T-helper 17 cell (primary cell): ENCODE measurements around the gene CALY. TPM values are rescaled to one million over a fixed set of nuclear protein-coding genes. Genes with fewer than 3 reads are reported as not detected.

Source experiments
- ATAC-seq: fragments of 150-1000 bp; cut with Tn5 transposase; 2 replicates; pipeline ENCODE4 v1.10.0; 2021; ENCODE audit warnings: mild to moderate bottlenecking, moderate library complexity
- DNase-seq, 3 donors: peaks; one replicate each; pipeline versions ENCODE4 v3.0.0 to v3.0.0-alpha.2; 2020 to 2021
- H3K9me3 ChIP-seq: one replicate; pipeline ENCODE4 v1.7.0; 2013; ENCODE audit warnings: low read length, mild to moderate bottlenecking; ENCODE audit not compliant: control insufficient read depth, poor library complexity, severe bottlenecking
- H3K27ac Mint-ChIP-seq: one replicate; pipeline ENCODE4 v1.8.0; 2022; ENCODE audit warnings: mild to moderate bottlenecking, moderate library complexity, mixed read lengths
- H3K27me3 Mint-ChIP-seq: one replicate; pipeline ENCODE4 v1.8.0; 2022; ENCODE audit warnings: mixed read lengths
- H3K36me3 Mint-ChIP-seq: one replicate; pipeline ENCODE4 v1.8.0; 2022; ENCODE audit warnings: low read depth, mixed read lengths
- H3K4me1 Mint-ChIP-seq: one replicate; pipeline ENCODE4 v1.8.0; 2022; ENCODE audit warnings: mild to moderate bottlenecking, mixed read lengths
- H3K4me3 Mint-ChIP-seq: one replicate; pipeline ENCODE4 v1.8.0; 2022; ENCODE audit warnings: mild to moderate bottlenecking, moderate library complexity, mixed read lengths
- total RNA-seq, 4 donors: library from RNA in 2 of 4; stranded (reverse) in 2 of 4; gene quantifications; one replicate each; pipeline ENCODE4 v1.2.3 and lab custom pipeline; 2022 to 2026

CALY gene
- total RNA-seq, 2 donors from 2014 or later: 0.96 to 1.9 TPM

- Mint-ChIP-seq H3K27me3 (no peaks in the 10 kb centered on the region), H3K4me3 (no peak overlapping the region), H3K4me1 (peaks cover 32% of the 10 kb centered on the region), H3K27ac (no peak overlapping the region), H3K36me3 (peaks cover 4% of the 10 kb centered on the region)
- DNase-seq (no peak), ATAC-seq (no peak)
- H3K9me3 ChIP-seq: no peaks in the 10 kb centered on the region
Measured at GRCh38 chr10:133303206-133303605, 33.5 kb downstream of the CALY start.

DNA sequence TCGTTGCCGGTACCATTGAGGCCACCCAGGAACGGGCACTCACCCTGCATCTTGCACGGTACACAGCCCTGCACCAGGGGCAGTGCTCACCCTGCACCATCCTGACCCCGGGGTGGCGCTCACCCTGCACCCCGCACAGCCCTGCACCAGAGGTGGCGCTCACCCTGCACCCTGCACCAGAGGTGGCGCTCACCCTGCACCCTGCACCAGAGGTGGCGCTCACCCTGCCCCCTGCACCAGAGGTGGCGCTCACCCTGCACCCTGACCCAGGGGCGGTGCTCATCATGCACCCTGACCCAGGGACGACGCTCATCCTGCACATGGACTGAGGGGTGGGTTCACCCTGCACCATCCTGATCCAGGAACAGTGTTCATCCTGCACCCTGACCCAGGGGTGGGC is 34.5 kb downstream of the CALY start:
- H3K9me3 ChIP-seq: no peaks in the 10 kb centered on the region
- ATAC-seq (no peak), DNase-seq (no peak)
- Mint-ChIP-seq H3K4me3 (no peak overlapping the region), H3K27ac (peak overlapping the region; percentile 37), H3K27me3 (no peaks in the 10 kb centered on the region), H3K36me3 (no peaks in the 10 kb centered on the region), H3K4me1 (peaks cover 26% of the 10 kb centered on the region)

DNA sequence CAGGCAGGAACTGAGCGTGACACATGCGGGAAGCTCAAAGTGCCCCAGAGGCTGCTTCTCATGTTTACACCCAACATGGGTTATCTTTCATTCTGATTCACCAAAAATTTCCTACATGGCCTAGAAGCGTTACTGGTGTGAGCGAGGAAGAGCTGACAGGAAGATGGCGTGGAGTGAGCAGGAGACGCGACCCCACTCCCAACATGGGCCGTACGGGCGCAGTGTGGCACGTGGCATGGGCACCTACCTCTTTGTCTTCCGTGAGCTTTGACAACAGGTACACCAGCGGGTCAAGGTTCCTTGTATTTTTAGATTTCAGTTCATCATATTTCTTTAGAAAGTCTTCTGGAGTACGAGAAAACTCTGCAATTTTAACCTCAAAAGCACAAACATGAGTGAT is 37.0 kb downstream of the CALY start:
- Mint-ChIP-seq H3K27me3 (no peaks in the 10 kb centered on the region), H3K36me3 (no peaks in the 10 kb centered on the region), H3K4me3 (no peak overlapping the region), H3K4me1 (peaks cover 19% of the 10 kb centered on the region), H3K27ac (no peak overlapping the region)
- no peaks in the 10 kb centered on the region for H3K9me3 ChIP-seq
- no peak for ATAC-seq
- DNase-seq: no peak

DNA sequence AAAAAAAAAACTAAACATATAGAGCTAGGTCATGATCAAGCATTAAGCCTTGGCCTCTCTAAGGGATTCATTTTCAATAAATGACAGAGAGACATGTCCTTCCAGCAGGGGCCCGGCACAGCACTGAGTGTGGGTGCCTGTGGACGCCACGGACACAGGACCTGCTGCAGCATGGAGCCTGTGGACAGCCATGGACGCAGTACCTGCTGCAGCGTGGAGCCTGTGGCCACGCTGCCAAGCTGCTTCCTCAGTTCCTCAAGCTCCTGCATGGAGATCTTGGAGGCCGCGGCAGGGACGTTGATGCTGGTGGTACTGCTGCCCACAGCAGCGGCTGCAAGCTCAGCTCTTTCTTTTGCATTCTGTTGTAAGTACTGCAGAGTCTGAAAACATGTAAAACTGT is 37.5 kb downstream of the CALY start:
- Mint-ChIP-seq H3K27ac (no peak overlapping the region), H3K36me3 (no peaks in the 10 kb centered on the region), H3K4me3 (no peak overlapping the region), H3K27me3 (no peaks in the 10 kb centered on the region), H3K4me1 (peaks cover 16% of the 10 kb centered on the region)
- no peaks in the 10 kb centered on the region for H3K9me3 ChIP-seq
- DNase-seq (no peak), ATAC-seq (no peak)

DNA sequence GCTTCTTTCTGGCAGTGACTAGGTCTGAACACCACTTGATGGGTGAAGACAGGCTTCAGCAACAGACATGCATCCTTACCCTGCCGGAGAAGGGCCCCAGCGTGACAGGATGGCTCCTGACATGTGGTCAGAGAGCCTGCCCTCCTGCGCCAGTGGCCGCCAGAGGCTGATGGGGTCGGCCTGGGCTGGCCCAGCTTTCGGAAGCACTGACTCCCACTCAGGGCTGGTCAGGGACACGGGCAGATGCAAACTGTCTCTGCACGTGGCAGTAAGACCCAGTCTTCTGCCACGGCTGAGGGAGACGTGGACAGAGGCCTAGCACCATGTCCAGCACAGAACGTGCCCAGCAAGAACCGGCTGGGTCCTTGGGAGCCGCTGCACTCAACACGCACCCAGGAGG is 38.2 kb downstream of the CALY start:
- H3K4me3 Mint-ChIP-seq: no peak overlapping the region
- DNase-seq: no peak

DNA sequence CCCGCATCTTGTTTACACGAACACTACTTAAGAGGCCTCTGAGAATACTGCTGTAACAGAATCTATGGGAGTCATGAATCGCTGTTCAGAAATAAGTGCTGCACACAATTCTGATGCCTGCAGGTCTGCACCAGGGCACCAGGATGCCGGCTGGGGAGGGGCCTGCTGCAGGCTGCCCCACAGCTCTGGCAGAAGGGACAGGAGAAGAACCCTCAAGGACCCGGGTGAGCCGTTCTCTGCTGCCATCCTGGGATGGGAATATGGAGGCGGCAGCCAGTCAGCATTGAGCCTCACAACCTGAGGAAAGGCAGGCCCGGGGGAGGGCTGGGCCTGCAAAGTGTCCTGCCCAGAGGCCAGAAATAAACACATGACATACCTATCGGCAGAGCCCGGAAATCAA is 39.2 kb downstream of the CALY start:
- Mint-ChIP-seq H3K27me3 (no peaks in the 10 kb centered on the region), H3K4me1 (peaks cover 5% of the 10 kb centered on the region), H3K27ac (peak overlapping the region; percentile 29), H3K4me3 (no peak overlapping the region), H3K36me3 (no peaks in the 10 kb centered on the region)
- no peak for ATAC-seq
- no peak for DNase-seq
- H3K9me3 ChIP-seq: no peaks in the 10 kb centered on the region

More for the DNA sequence above, 38.2 kb downstream of the CALY start:
- no peak overlapping the region for H3K27ac Mint-ChIP-seq
- peaks cover 9% of the 10 kb centered on the region for H3K4me1 Mint-ChIP-seq
- no peaks in the 10 kb centered on the region for H3K36me3 Mint-ChIP-seq
- H3K27me3 Mint-ChIP-seq: no peaks in the 10 kb centered on the region
- no peak for ATAC-seq
- no peaks in the 10 kb centered on the region for H3K9me3 ChIP-seq

DNA sequence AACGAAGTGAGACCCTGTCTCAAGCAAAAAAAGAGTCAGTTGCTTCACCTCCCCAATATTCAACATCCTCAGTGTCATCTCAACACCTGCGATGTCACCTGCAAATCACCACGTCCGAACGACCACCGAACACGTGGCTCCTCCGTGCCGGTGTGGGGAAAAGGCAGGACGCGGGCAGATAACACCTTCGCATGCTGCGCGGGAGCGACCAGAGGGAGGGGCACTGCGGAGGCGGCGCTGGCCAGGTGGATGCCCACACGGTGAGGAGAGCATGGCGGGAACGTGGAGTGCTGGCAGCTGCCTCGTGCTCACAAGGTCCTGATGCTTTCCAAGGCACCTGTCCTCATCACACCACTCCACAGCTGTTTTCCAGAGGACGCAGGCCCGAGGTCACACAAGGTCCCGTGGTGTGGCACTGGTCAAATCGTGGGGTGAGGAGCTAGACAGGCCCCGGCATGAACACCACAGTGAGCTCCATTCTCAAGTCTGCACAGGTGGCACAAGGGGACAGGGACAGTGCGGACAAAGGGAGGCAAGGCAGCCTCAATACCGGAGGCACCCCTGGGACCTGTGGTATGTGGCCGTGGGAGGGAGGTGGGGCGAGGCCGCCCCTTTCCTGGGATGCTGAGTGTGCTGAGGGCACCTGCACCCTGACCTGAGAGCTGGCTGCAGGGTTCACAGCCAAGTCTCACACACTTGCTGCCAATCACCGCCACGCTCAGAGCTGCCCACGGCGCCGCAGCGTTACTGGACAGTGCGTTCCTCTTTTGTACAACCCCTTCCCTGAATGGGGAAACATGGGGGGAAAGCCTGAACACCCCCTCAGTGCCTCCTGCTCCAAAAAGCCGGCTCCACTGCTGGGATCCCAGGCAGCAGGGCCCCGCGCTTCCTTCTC is 41.0 kb downstream of the CALY start:
- H3K4me3 Mint-ChIP-seq: no peak overlapping the region
- H3K9me3 ChIP-seq: no peaks in the 10 kb centered on the region
- no peak overlapping the region for H3K27ac Mint-ChIP-seq
- no peak for ATAC-seq
- no peaks in the 10 kb centered on the region for H3K36me3 Mint-ChIP-seq
- peaks cover 5% of the 10 kb centered on the region for H3K4me1 Mint-ChIP-seq
- H3K27me3 Mint-ChIP-seq: no peaks in the 10 kb centered on the region
- DNase-seq: no peak

- ATAC-seq: no peak
Measured at GRCh38 chr10:133294189-133294588, 42.5 kb downstream of the CALY start.

DNA sequence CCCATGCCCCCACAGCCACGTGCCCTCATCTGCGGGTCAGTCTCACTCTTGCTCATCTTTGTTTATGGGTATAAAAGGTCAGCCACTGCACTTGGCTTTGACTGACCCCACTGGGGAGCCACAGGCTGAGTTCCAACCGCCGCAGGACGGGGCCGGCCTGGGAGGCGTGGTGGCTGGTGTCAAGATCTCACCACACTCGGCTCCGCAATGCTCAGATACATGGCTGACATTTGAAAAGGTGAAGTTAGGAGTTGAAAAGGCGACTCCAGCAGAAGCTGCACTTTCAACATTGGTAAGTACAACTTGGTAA is 42.9 kb downstream of the CALY start:
- Mint-ChIP-seq H3K27me3 (no peaks in the 10 kb centered on the region), H3K4me3 (no peak overlapping the region), H3K27ac (no peak overlapping the region), H3K4me1 (peaks cover 3% of the 10 kb centered on the region), H3K36me3 (no peaks in the 10 kb centered on the region)
- no peaks in the 10 kb centered on the region for H3K9me3 ChIP-seq
- DNase-seq: no peak
- ATAC-seq: no peak

More at GRCh38 chr10:133294189-133294588, 42.5 kb downstream of the CALY start:
- Mint-ChIP-seq H3K36me3 (no peaks in the 10 kb centered on the region), H3K27ac (no peak overlapping the region), H3K4me3 (no peak overlapping the region), H3K27me3 (no peaks in the 10 kb centered on the region), H3K4me1 (peaks cover 3% of the 10 kb centered on the region)
- no peaks in the 10 kb centered on the region for H3K9me3 ChIP-seq
- DNase-seq: no peak

GRCh38 chr10:133292919-133293809 is 43.5 kb downstream of the CALY start:
- Mint-ChIP-seq H3K4me1 (peaks cover 3% of the 10 kb centered on the region), H3K27me3 (no peaks in the 10 kb centered on the region), H3K36me3 (no peaks in the 10 kb centered on the region), H3K4me3 (no peak overlapping the region), H3K27ac (no peak overlapping the region)
- DNase-seq: no peak
- peak; percentile 40 for ATAC-seq
- no peaks in the 10 kb centered on the region for H3K9me3 ChIP-seq

- peaks cover 9% of the 10 kb centered on the region for H3K36me3 Mint-ChIP-seq
- H3K4me1 Mint-ChIP-seq: peaks cover 8% of the 10 kb centered on the region
- DNase-seq (no peak), ATAC-seq (no peak)
- no peak overlapping the region for H3K27ac Mint-ChIP-seq
- H3K27me3 Mint-ChIP-seq: no peaks in the 10 kb centered on the region
- H3K9me3 ChIP-seq: no peaks in the 10 kb centered on the region
- H3K4me3 Mint-ChIP-seq: no peak overlapping the region
Measured at GRCh38 chr10:133289761-133290160, 46.9 kb downstream of the CALY start.

DNA sequence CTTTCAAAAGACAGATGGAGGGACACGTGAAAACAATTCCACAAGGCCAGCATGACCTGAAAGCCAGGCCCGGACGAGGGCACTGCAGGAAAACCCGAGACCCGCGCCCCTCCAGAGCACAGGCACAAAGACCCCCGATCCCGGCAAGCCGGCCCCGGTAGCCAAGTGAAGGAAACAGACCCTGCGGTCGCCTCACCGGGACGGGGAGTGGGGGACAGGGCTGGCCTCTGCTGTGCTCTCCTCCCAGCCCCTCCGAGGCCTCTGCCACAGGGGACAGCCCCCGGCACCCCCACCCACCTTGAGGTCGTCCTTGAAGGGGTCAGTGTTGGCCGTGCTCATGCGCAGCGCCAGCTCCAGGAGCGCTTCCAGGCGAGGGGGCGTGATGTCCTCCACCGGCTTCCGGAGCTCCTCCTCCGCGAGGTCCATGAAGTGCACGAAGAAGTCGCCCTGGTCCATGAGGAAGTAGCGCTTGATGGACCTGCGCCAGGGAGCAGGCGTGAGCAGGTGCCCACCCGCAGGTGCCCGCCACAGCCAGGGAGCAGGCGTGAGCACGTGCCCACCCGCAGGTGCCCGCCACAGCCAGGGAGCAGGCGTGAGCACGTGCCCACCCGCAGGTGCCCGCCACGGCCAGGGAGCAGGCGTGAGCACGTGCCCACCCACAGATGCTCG is 48.7 kb downstream of the CALY start:
- Mint-ChIP-seq H3K4me3 (no peak overlapping the region), H3K4me1 (peaks cover 8% of the 10 kb centered on the region), H3K27ac (no peak overlapping the region), H3K27me3 (no peaks in the 10 kb centered on the region), H3K36me3 (peaks cover 14% of the 10 kb centered on the region)
- H3K9me3 ChIP-seq: no peaks in the 10 kb centered on the region
- ATAC-seq (no peak), DNase-seq (no peak)

DNA sequence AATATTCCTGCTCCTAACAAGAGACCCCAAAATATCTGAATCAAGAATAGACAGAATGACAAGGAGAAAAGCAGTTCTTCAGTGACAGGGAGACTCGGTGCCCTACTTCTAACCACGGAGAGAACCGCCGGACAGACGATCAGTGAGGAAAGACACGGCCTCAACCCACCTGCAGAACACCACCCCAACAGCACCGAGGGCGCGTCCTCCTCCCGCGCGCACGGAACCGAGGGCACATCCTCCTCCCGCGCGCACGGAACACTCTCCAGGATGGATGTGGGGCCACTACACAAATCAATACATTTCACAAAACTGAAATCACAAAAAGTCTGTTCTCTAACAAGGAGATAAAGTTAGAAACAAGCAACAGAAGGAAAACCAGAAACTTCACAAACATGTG is 50.3 kb downstream of the CALY start:
- DNase-seq (no peak), ATAC-seq (no peak)
- H3K9me3 ChIP-seq: no peaks in the 10 kb centered on the region
- Mint-ChIP-seq H3K27me3 (no peaks in the 10 kb centered on the region), H3K36me3 (peaks cover 14% of the 10 kb centered on the region), H3K4me3 (no peak overlapping the region), H3K4me1 (peaks cover 8% of the 10 kb centered on the region), H3K27ac (no peak overlapping the region)
